SHP77 treated with DMSO at 0.1 percent for 48 hours (cell line): ENCODE results near the gene PER2.
A peak's percentile ranks its signal among the peaks of the same experiment; 100 is the strongest.
"Not testable (repeated sequence)": the region's sequence is repeated elsewhere in the genome, so short reads cannot be mapped to it uniquely, and the experiment has no call there.

Experiments
- DNase-seq: peaks from one replicate; lab custom pipeline; 2025; lab: John Stamatoyannopoulos, UW

The PER2 gene

GRCh38 chr2:238313289-238313990 lies 25.0 kb upstream of the PER2 start:
- DNase-seq, result no peak

DNA sequence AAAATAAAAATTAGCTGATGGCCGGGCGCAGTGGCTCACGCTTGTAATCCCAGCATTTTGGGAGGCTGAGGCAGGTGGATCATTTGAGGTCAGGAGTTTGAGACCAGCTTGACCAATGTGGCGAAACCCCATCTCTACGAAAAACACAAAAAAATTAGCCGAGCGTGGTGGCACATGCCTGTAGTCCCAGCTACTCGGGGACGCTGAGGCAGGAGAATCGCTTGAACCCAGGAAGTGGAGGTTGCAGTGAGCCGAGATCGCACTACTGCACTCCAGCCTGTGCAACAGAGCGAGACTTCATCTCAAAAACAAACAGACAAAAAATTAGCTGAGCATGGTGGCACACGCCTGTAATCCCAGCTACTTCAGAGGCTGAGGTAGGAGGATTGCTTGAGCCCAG lies 22.3 kb upstream of the PER2 start:
- DNase-seq, result not testable (repeated sequence)

- no peak for DNase-seq
Observed at GRCh38 chr2:238308177-238308576, 19.8 kb upstream of the PER2 start.

DNA sequence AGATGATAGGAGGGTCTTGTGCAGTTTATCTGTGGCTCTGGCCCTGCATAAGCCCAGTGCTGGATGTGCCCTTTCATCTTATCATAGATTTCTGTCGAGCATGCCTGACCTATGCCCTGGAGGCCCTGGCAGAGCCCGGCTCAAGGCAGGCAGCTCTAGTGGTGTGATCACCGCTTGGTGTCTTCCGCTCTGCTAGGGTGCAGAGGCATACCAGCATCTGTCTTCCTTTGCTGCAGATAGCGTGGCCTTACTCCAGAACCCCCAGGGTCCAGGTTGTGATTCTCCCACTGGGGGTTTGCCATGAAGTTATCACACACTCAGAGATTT lies 18.2 kb upstream of the PER2 start:
- DNase-seq, result no peak

DNA sequence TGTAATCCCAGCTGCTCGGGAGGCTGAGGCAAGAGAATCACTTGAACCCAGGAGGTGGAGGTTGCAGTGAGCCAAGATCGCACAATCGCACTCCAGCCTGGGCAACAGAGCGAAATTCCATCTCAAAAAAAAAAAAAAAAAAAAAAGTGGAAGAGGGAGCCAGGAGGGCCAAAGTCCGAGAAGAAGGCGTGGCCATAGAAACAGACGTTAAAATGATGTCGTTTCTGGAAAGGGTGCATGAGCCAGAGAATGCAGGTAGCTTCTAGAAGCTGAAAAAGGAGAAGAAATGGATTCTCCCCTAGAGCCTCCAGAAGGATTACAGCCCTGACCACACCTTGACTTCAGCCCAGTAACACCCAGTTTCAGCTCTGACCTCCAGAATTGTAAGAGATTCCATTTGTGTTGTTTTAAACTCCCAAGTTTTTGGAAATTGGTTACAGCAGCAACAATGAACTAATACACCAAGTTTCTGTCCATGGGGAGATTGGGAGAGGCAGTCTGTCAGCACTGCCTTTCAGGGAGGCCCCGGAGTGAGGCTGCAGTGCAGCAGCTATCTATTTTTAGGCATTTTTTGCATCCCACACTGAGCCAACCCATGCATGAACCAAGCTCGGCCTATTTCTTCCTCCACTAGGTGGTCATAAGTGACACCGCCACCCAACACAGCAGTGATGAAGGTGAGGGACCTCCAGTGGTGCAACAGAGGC lies 17.7 kb upstream of the PER2 start:
- no peak for DNase-seq

DNA sequence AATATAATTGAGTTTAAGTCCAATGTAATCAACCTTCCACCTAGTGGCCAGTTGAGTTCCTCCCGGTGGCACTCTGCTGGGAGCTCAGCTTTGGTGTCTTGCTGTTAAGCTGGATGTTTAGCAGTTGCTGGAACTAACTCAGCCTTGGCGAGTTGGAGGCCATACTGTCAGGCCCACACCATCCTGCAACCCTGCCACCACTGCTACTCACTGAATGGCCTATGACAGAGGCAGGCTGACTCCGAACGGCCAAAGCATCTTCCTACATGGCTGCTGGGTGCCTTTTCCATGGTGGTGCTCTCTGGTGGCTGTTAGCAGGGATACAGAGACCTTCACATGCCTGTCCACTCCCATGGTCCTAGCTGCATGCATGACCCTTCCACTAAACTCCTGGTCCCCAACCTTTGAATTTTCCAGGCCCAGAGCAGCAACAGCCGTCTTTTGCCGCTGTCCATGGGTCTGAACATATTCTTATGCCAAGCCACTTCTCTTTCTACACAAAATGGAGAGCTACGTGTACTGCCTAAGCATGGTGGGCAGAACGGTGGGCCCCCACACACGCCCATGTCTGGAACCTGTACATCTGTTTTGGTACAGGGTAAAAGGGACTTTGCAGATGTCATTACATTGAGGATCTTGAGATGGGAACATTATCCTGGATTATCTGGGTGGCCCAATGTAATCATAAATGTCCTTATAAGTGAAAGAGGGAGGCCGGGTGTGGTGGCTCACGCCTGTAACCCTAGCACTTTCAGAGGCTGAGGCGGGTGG lies 16.9 kb upstream of the PER2 start:
- no peak for DNase-seq

GRCh38 chr2:238304116-238304515 lies 15.7 kb upstream of the PER2 start:
- no peak for DNase-seq

DNA sequence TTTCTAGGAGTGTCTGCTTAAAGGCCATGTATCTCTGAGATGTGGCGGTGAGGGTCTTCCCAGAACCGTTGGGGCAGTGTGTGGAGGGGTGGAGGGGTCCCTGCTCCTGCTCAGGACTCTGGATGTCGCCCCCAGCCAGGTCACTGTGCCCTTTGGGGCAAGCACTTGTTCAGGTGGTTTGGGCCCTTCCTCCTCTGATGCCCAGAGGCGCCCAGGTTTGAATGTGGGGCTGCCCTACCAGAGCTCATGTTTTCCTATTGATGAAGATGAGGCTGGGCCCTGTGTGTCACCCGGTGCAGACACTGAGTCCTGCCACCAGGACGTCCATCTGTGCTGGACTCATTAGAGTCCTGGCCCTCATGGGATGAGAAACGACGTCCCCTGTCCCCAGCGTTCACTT lies 14.3 kb upstream of the PER2 start:
- DNase-seq, result no peak

- no peak for DNase-seq
Observed at GRCh38 chr2:238302087-238302486, 13.7 kb upstream of the PER2 start.

DNA sequence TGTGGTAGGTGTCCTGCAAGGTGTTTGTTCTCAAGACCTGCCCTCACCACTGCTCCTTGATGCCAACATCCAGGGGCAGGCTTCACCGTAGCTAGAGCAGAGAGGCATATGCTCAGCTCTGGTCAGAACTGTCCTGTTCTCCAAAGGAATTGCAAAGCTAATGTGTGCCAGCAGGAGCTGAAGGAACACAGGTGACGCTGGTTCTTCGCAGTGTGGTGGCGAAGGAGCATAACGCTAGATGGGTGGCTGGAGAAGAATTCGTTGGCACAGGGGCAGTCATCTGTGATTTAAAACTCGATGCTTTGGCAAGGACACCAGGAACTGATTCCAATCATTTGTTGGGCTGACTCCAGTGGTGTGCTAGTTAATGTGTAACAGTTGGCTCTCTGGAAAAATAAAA lies 11.4 kb upstream of the PER2 start:
- DNase-seq, result no peak

DNA sequence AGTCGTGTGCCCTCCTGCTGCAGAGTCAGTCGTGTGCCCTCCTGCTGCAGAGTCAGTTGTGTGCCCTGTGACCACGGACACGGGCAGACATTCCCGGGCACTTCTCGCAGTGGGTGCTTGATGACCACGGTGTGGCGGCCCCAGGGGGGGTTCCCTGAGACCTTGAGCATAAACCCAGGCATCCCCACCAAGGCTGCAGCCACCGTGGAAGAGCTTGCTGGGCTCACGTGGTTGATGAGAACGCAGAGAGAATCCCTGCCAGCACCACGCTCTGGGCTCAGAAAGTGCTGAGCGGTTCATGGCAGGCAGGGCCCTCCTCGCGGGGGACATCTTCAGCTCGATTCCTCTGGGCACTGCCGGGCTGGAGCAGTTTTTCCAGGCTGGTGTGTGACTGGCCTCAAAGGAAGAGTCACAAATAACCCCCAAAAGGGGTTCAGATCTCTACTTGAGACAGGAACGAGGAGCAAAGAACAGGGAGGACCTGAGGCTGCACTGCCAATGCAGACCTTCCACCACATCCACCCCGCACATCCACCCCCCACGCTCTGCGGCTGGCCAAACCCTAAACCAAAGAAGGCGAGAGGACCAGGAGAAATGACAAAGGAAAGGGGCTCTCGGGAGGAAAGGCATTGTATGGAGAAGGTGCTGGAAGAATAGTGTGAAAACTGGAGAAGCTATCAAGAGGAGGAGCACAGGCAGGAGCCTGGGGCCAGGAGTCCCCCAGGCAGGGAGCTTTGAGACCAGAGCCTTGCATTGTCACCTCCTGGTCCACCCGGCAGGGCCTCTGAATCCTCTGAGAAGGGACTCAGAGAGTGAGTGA lies 8.4 kb upstream of the PER2 start:
- no peak for DNase-seq

- DNase-seq, result no peak
Observed at GRCh38 chr2:238295144-238296112, 7.0 kb upstream of the PER2 start.

DNA sequence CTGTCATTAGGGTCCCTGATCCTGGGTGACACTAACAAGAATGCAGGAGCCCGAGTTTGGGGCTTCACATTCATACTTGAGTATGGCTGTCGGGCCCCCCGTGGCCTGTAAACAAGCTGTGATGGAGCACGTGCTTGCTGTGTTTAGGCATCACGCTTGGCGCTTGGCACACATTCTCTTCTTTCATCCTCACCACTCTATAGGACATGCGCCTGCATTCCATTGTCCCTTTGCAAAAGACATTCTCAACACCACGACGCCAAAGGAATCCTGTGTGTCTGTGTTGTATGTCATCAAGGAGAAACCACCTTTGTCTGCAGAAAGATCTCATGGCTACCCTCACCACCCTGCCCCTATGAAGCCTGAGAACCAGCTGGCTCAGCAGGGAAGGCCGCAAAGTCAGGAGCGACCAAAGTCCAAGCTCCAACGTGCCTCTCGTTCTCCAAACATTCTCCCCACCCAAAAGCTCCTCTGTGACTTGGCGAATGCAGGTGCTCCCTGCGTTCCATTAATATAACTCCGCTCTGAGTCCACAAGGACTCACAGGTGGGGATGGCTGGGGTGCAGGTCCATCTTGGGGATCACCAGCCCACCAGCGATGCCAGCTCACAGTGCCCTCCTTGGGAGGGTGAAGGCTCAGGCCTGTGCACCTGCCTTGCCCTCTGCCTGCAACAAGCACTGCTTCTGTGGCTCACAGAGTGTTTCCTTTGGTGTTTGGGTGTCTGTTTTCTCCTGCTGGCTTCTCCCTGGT lies 6.2 kb upstream of the PER2 start:
- DNase-seq, result no peak

- DNase-seq, result no peak
Observed at GRCh38 chr2:238294046-238294392, 5.6 kb upstream of the PER2 start.

- no peak for DNase-seq
Observed at GRCh38 chr2:238291550-238292281, 3.3 kb upstream of the PER2 start.

DNA sequence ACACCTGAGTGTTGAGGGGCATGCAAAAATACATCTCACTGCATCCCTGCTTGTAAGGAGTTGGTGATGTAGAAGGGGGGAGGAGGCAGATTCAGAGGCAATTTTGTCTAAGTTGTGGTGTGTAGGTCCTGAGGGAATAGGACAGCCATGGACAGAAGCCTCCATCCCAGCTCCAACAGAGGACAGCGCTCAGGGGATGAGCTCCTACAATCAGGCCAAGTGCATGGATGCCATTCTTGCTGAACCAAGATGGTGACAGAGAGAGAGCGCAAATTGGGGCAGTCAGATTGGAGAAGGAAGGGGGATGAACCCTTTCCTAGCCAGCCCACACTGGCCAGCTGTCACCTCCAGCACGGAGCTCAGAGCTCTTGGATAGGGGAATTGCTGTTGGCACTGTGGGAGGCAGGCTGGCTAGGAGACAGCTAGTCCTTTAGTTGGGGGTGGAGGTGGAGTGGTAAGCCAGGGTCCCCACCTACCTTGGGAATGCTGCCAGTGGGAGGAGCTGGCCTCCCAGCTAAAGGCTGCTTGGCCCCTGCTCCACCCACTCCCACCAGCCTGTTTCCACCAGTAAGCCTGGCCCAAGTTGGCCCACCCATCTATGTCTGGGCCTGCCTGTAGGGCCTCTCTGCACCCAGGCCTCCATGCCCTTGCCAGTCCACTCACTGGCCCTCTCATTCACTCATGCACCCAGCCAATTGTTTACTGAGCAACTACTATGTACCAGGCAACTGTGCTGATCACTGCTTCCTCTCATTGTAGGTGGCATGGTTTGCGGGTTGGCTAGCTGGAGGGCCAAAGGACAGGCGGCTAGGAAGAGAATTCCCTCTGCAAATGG lies 2.5 kb upstream of the PER2 start:
- peak; percentile 86 for DNase-seq

GRCh38 chr2:238290091-238290509 lies 1.7 kb upstream of the PER2 start:
- DNase-seq, result peak; percentile 95

DNA sequence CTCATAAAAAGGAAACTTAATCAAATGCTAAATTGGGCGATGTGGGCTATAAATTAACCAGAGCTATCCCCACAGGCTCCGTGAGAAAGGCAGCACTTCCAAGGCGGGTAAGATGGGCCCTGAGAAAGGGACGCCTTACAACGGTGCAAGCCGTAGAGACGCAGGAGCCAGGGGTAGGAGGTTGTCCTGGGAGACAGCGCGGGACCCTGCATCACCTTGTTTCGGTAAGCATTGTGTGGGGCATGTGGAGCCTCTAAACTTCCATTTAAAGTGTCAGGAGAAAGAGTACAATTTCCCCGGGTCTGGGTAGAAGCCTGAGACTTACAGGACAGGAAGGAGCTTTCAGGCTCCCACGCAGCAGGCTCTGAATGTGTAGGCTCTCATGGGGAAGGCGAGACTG lies 1.2 kb upstream of the PER2 start:
- DNase-seq, result no peak
